B cell (primary cell): ENCODE measurements around the gene ABLIM1.

Experiments used
- EZH2 ChIP-seq: IDR thresholded peaks from 2 replicates; pipeline ENCODE4 v1.6.1; 2012; ENCODE audit warnings: borderline replicate concordance, low read depth, mild to moderate bottlenecking, moderate library complexity, low read length; ENCODE audit not compliant: insufficient read depth, poor library complexity, severe bottlenecking
- TF ChIP-seq, protein P1 (sequence below): fragments of 200-600 bp; IDR thresholded peaks from one replicate; pipeline ENCODE4 v1.8.0; 2022; ENCODE audit warnings: antibody characterized with exemption, mild to moderate bottlenecking

DNA sequence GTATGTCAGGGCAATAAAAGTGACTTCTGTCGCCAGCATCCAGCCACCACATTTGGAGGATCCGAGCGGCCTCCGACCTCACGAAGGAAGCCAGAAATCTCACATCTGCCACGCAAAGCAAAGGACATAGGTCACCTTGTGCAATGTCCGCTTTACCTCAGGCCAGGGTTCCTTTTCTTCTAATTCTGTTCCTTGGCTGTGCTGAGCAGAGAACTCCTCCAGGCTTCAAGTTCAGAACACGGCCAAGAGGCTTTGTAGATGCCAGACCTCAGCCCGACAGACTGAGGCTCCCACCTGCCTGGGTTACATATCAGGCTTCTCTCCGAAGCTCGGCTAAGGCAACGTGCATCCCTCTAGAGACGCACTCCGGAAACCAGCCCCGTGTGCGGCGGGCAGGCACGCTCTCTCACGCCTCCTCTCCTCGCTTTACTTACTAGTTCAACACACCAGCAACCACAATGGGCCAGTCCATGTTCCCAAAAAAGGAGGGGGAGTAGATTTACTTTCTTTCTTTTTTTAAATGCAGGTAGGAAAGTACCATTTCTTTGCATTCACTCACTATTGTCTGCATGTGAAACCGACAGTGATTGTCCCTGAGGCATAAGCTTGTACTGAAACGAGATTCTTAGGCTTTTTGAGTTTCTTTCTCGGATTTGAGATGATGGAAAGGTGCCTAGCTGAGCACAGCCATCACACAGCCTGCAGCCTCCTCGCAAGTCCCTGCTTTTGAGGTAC lies 131.4 kb downstream of the ABLIM1 start:
- TF ChIP-seq EZH2 = no peak
- TF ChIP-seq, protein P1, sequence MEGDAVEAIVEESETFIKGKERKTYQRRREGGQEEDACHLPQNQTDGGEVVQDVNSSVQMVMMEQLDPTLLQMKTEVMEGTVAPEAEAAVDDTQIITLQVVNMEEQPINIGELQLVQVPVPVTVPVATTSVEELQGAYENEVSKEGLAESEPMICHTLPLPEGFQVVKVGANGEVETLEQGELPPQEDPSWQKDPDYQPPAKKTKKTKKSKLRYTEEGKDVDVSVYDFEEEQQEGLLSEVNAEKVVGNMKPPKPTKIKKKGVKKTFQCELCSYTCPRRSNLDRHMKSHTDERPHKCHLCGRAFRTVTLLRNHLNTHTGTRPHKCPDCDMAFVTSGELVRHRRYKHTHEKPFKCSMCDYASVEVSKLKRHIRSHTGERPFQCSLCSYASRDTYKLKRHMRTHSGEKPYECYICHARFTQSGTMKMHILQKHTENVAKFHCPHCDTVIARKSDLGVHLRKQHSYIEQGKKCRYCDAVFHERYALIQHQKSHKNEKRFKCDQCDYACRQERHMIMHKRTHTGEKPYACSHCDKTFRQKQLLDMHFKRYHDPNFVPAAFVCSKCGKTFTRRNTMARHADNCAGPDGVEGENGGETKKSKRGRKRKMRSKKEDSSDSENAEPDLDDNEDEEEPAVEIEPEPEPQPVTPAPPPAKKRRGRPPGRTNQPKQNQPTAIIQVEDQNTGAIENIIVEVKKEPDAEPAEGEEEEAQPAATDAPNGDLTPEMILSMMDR = no peak
